ENCODE results near the gene PCDHGA6.

The PCDHGA6 gene

GRCh38 chr5:141363952-141364660, 9.6 kb upstream of the PCDHGA6 start, which contains the start of gene PCDHGA5:
Gene PCDHGA5, plus strand, starts transcription at chr5:141364162. Its CDS starts 169 bp downstream, at chr5:141364331.
- no peak within 1 kb of the TSS for H3K4me2 ChIP-seq (ENCODE audit: low read length)
- no peak within 1 kb of the TSS for H3K18ac ChIP-seq (ENCODE audit: low read length)
- H3K79me1 ChIP-seq (ENCODE audit: low read length) = no peaks in the 10 kb centered on the region
- no peaks in the 10 kb centered on the region for H3K4me1 ChIP-seq (ENCODE audit: control insufficient read depth, low read depth, low read length)
- H3K9ac ChIP-seq (ENCODE audit: low read length) = no peak within 1 kb of the TSS
- H4K8ac ChIP-seq (ENCODE audit: low read depth, low read length) = no peak within 1 kb of the TSS
- H3K4me3 ChIP-seq (ENCODE audit: low read length) = no peak within 1 kb of the TSS
- H3K27ac ChIP-seq (ENCODE audit: low read depth, low read length) = no peak within 1 kb of the TSS
- H2BK120ac ChIP-seq (ENCODE audit: low read depth, low read length) = no peak within 1 kb of the TSS
- DNase-seq = no peak
- H3K79me2 ChIP-seq (ENCODE audit: control insufficient read depth, insufficient read depth, low read length) = no peaks in the 10 kb centered on the region
- no CpG with 5 or more reads among the region's 34 CpGs for WGBS (ENCODE audit: extremely low coverage, insufficient coverage, low lambda C conversion rate)
- no peak within 1 kb of the TSS for H3K23ac ChIP-seq (ENCODE audit: low read length)
- no peak within 1 kb of the TSS for H2BK15ac ChIP-seq (replicated peaks; ENCODE audit: low read depth)
- no peak within 1 kb of the TSS for H3K56ac ChIP-seq (ENCODE audit: low read length)
- H3K36me3 ChIP-seq (ENCODE audit: control insufficient read depth, insufficient read depth, low read length) = no peaks in the 10 kb centered on the region
- H2AK5ac ChIP-seq (ENCODE audit: low read length) = no peak within 1 kb of the TSS
- no peak within 1 kb of the TSS for H4K5ac ChIP-seq (ENCODE audit: low read length)
- no peaks in the 10 kb centered on the region for H3K27me3 ChIP-seq (ENCODE audit: insufficient read depth, low read length, poor library complexity)
- H3K4ac ChIP-seq (ENCODE audit: low read depth, low read length) = no peak within 1 kb of the TSS
- no peak within 1 kb of the TSS for H2BK5ac ChIP-seq (ENCODE audit: low read length)

- H3K56ac ChIP-seq (ENCODE audit: low read length) = no peak overlapping the region
- H2BK120ac ChIP-seq (ENCODE audit: low read depth, low read length) = no peak overlapping the region
- H3K9ac ChIP-seq (ENCODE audit: low read length) = no peak overlapping the region
- no peak overlapping the region for H4K5ac ChIP-seq (ENCODE audit: low read length)
- no peak overlapping the region for H3K18ac ChIP-seq (ENCODE audit: low read length)
- H3K36me3 ChIP-seq (ENCODE audit: control insufficient read depth, insufficient read depth, low read length) = no peaks in the 10 kb centered on the region
- no peak overlapping the region for H3K4ac ChIP-seq (ENCODE audit: low read depth, low read length)
- H3K23ac ChIP-seq (ENCODE audit: low read length) = no peak overlapping the region
- no peak overlapping the region for H3K4me3 ChIP-seq (ENCODE audit: low read length)
- H3K27ac ChIP-seq (ENCODE audit: low read depth, low read length) = no peak overlapping the region
- H2AK5ac ChIP-seq (ENCODE audit: low read length) = no peak overlapping the region
- no peaks in the 10 kb centered on the region for H3K4me1 ChIP-seq (ENCODE audit: control insufficient read depth, low read depth, low read length)
- WGBS (ENCODE audit: extremely low coverage, insufficient coverage, low lambda C conversion rate) = no CpG with 5 or more reads among the region's 46 CpGs
- no peak overlapping the region for H3K4me2 ChIP-seq (ENCODE audit: low read length)
- no peaks in the 10 kb centered on the region for H3K27me3 ChIP-seq (ENCODE audit: insufficient read depth, low read length, poor library complexity)
- no peak overlapping the region for H4K8ac ChIP-seq (ENCODE audit: low read depth, low read length)
- no peaks in the 10 kb centered on the region for H3K79me2 ChIP-seq (ENCODE audit: control insufficient read depth, insufficient read depth, low read length)
- DNase-seq = no peak
- H2BK15ac ChIP-seq (replicated peaks; ENCODE audit: low read depth) = no peak overlapping the region
- H3K79me1 ChIP-seq (ENCODE audit: low read length) = no peaks in the 10 kb centered on the region
- no peak overlapping the region for H2BK5ac ChIP-seq (ENCODE audit: low read length)
Measured at GRCh38 chr5:141366016-141366896, 7.4 kb upstream of the PCDHGA6 start.

- Histone ChIP-seq H3K4ac (ENCODE audit: low read depth, low read length) (no peak within 1 kb of the TSS), H2AK5ac (ENCODE audit: low read length) (no peak within 1 kb of the TSS), H2BK15ac (replicated peaks; ENCODE audit: low read depth) (no peak within 1 kb of the TSS), H3K79me1 (ENCODE audit: low read length) (no peaks in the 10 kb centered on the region), H3K4me3 (ENCODE audit: low read length) (no peak within 1 kb of the TSS), H3K4me2 (ENCODE audit: low read length) (no peak within 1 kb of the TSS), H3K79me2 (ENCODE audit: control insufficient read depth, insufficient read depth, low read length) (no peaks in the 10 kb centered on the region), H3K27ac (ENCODE audit: low read depth, low read length) (no peak within 1 kb of the TSS), H4K8ac (ENCODE audit: low read depth, low read length) (no peak within 1 kb of the TSS), H3K18ac (ENCODE audit: low read length) (no peak within 1 kb of the TSS), H3K36me3 (ENCODE audit: control insufficient read depth, insufficient read depth, low read length) (no peaks in the 10 kb centered on the region), H3K9ac (ENCODE audit: low read length) (no peak within 1 kb of the TSS), H2BK5ac (ENCODE audit: low read length) (no peak within 1 kb of the TSS), H3K56ac (ENCODE audit: low read length) (no peak within 1 kb of the TSS), H2BK120ac (ENCODE audit: low read depth, low read length) (no peak within 1 kb of the TSS), H3K27me3 (ENCODE audit: insufficient read depth, low read length, poor library complexity) (no peaks in the 10 kb centered on the region), H4K5ac (ENCODE audit: low read length) (no peak within 1 kb of the TSS), H3K23ac (ENCODE audit: low read length) (no peak within 1 kb of the TSS), H3K4me1 (ENCODE audit: control insufficient read depth, low read depth, low read length) (no peaks in the 10 kb centered on the region)
- no CpG with 5 or more reads among the region's 32 CpGs for WGBS (ENCODE audit: extremely low coverage, insufficient coverage, low lambda C conversion rate)
- DNase-seq = no peak
Measured at GRCh38 chr5:141369994-141370848, 3.5 kb upstream of the PCDHGA6 start, which contains the start of gene PCDHGB3. Gene PCDHGB3, plus strand, starts transcription at chr5:141370242. Its CDS starts 153 bp downstream, at chr5:141370395.

GRCh38 chr5:141371572-141372475, 1.9 kb upstream of the PCDHGA6 start:
- H3K56ac ChIP-seq (ENCODE audit: low read length) = no peak overlapping the region
- H3K18ac ChIP-seq (ENCODE audit: low read length) = no peak overlapping the region
- no peaks in the 10 kb centered on the region for H3K36me3 ChIP-seq (ENCODE audit: control insufficient read depth, insufficient read depth, low read length)
- no peak overlapping the region for H3K4me2 ChIP-seq (ENCODE audit: low read length)
- no peak overlapping the region for H4K8ac ChIP-seq (ENCODE audit: low read depth, low read length)
- no CpG with 5 or more reads among the region's 69 CpGs for WGBS (ENCODE audit: extremely low coverage, insufficient coverage, low lambda C conversion rate)
- no peak overlapping the region for H3K9ac ChIP-seq (ENCODE audit: low read length)
- no peaks in the 10 kb centered on the region for H3K79me1 ChIP-seq (ENCODE audit: low read length)
- no peak overlapping the region for H3K23ac ChIP-seq (ENCODE audit: low read length)
- no peak overlapping the region for H2AK5ac ChIP-seq (ENCODE audit: low read length)
- no peaks in the 10 kb centered on the region for H3K79me2 ChIP-seq (ENCODE audit: control insufficient read depth, insufficient read depth, low read length)
- no peak overlapping the region for H4K5ac ChIP-seq (ENCODE audit: low read length)
- no peak overlapping the region for H2BK120ac ChIP-seq (ENCODE audit: low read depth, low read length)
- no peak for DNase-seq
- no peak overlapping the region for H2BK15ac ChIP-seq (replicated peaks; ENCODE audit: low read depth)
- no peaks in the 10 kb centered on the region for H3K27me3 ChIP-seq (ENCODE audit: insufficient read depth, low read length, poor library complexity)
- no peak overlapping the region for H2BK5ac ChIP-seq (ENCODE audit: low read length)
- no peak overlapping the region for H3K4me3 ChIP-seq (ENCODE audit: low read length)
- H3K27ac ChIP-seq (ENCODE audit: low read depth, low read length) = no peak overlapping the region
- H3K4me1 ChIP-seq (ENCODE audit: control insufficient read depth, low read depth, low read length) = no peaks in the 10 kb centered on the region
- H3K4ac ChIP-seq (ENCODE audit: low read depth, low read length) = no peak overlapping the region

GRCh38 chr5:141374627-141375026, 936 bp downstream of the PCDHGA6 start:
- no peak overlapping the region for H2AK5ac ChIP-seq (ENCODE audit: low read length)
- H3K36me3 ChIP-seq (ENCODE audit: control insufficient read depth, insufficient read depth, low read length) = no peaks in the 10 kb centered on the region
- WGBS (ENCODE audit: extremely low coverage, insufficient coverage, low lambda C conversion rate) = no CpG with 5 or more reads among the region's 14 CpGs
- no peak for DNase-seq
- no peak overlapping the region for H3K4me2 ChIP-seq (ENCODE audit: low read length)
- no peaks in the 10 kb centered on the region for H3K27me3 ChIP-seq (ENCODE audit: insufficient read depth, low read length, poor library complexity)
- no peak overlapping the region for H4K8ac ChIP-seq (ENCODE audit: low read depth, low read length)
- H3K23ac ChIP-seq (ENCODE audit: low read length) = no peak overlapping the region
- no peak overlapping the region for H4K5ac ChIP-seq (ENCODE audit: low read length)
- no peak overlapping the region for H3K4ac ChIP-seq (ENCODE audit: low read depth, low read length)
- H3K79me1 ChIP-seq (ENCODE audit: low read length) = no peaks in the 10 kb centered on the region
- H2BK120ac ChIP-seq (ENCODE audit: low read depth, low read length) = no peak overlapping the region
- H2BK5ac ChIP-seq (ENCODE audit: low read length) = no peak overlapping the region
- H2BK15ac ChIP-seq (replicated peaks; ENCODE audit: low read depth) = no peak overlapping the region
- H3K18ac ChIP-seq (ENCODE audit: low read length) = no peak overlapping the region
- H3K79me2 ChIP-seq (ENCODE audit: control insufficient read depth, insufficient read depth, low read length) = no peaks in the 10 kb centered on the region
- no peak overlapping the region for H3K4me3 ChIP-seq (ENCODE audit: low read length)
- no peaks in the 10 kb centered on the region for H3K4me1 ChIP-seq (ENCODE audit: control insufficient read depth, low read depth, low read length)
- no peak overlapping the region for H3K56ac ChIP-seq (ENCODE audit: low read length)
- no peak overlapping the region for H3K27ac ChIP-seq (ENCODE audit: low read depth, low read length)
- no peak overlapping the region for H3K9ac ChIP-seq (ENCODE audit: low read length)

All from mesendoderm (in vitro differentiated cells).